Nucleus accumbens (tissue), 56 donors: ENCODE measurements around the gene ATP5IF1.

ENCODE experiments used
- DNase-seq, 56 donors: peaks; one replicate each; lab custom pipeline; 2025; lab: John Stamatoyannopoulos, UW

Gene ATP5IF1

DNA sequence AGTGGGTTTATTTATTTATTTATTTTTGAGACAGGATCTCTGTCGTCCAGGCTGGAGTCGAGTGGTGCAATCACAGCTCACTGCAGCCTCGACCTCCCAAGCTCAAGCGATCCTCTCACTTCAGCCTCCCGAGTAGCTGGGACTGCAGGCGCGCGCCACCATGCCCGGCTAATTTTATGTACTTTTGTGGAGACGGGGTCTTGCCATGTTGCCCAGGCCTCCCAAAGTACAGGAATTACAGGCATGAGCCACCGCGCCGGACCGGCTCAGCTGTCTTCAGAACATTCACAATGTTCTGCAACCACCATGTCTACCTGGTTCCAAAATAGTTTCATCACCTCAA, 2.7 kb upstream of the ATP5IF1 start:
- peak in 2 of 56 donors; percentile 10 to 18 for DNase-seq

GRCh38 chr1:28236656-28237322, 865 bp downstream of the ATP5IF1 start:
- peak in 4 of 56 donors; percentile 23 to 50 (median 28) for DNase-seq

DNA sequence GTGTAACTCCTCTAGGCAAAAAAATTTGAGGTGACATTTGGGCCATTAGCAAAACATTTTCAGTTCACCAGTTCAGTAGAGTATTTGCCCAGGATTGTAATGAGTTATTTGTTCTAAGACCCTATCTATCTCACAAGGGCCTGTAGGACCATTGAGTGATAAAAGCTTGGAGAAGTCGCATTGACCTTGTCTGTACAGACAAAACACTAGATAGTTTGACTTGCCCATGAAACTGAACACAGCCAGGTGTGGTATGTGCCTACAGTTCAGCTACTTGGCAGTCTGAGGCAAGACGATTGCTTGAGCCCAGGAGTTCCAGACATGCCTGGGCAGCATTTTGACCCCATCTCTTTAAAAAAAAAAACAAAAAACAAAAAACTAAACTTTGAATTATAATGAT, 3.1 kb downstream of the ATP5IF1 start:
- no peak for DNase-seq

- DNase-seq, result no peak
Measured at GRCh38 chr1:28240024-28240423, 4.1 kb downstream of the ATP5IF1 start.

- no peak for DNase-seq
Measured at GRCh38 chr1:28241638-28242241, 5.8 kb downstream of the ATP5IF1 start.

GRCh38 chr1:28243685-28244311, 7.9 kb downstream of the ATP5IF1 start:
- no peak for DNase-seq

GRCh38 chr1:28244549-28245251, 8.8 kb downstream of the ATP5IF1 start:
- DNase-seq, result no peak

GRCh38 chr1:28246427-28246832, 10.5 kb downstream of the ATP5IF1 start:
- no peak for DNase-seq

DNA sequence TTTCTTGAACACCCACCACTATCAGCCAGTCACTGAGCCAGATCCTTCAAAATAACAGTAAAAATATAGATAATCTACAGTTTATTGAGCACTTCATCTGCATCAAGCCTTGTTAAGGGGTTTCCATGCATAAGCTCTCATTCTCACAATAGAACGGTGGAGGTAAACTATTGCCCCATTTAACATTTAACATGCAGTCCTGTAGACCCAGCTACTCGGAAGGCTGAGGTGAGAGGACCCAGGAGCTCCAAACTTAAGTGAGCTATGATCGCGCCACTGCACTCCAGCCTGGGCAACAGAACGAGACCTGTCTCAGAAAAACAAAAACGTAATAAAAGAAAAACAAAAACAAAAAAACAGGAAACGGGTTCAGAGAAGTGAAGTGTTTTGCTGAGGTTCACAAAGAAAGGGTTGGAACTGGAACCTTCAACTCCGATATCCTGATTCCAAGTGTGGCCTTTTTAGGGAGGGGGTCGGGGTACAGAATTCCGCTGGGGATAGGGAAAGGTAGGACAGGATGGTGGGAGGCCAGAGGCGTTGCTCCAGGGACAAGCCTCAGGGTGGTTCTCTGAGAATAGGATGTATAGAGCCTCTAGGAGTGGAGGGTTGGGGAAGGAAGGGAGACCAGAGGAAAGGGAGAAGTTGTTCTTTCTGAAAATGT, 11.8 kb downstream of the ATP5IF1 start:
- DNase-seq, result peak in 1 of 56 donors; percentile 15

DNA sequence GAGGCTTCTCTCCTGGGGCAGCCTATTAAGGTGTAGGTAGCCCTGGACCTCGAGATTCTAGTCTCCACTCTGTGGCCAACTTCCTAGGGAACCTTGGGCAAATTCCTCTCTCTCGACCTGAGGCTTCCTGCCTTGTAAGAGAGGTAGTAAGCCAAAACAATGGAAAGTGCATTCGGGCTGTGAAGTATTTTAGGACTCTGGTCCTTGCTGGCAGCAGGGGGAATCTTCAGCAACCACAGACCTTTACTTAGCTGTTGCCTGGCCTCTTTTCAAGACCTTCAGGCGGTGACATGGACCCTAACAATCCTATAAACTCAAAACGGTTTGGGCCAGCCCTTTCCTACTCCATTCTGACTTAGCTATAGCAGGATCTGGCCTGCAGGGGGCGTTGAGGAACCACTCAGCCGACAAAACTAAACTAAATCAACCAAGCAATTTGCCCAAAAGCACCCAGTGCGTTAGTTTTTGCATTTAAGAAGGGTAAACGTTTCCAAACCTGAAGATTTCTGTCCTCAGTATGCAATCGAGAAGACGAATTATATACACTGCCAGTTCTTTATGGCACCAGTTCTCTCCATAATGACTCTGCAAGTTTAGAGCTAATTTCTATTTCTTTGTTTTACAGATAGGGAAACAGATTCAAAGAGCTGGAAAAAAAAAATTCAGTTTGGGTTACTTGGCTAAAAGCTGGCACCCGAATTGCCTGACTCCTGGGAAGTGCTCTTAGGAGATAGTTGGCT, 12.5 kb downstream of the ATP5IF1 start:
- peak in 50 of 56 donors; percentile 15 to 90 (median 58) for DNase-seq

DNA sequence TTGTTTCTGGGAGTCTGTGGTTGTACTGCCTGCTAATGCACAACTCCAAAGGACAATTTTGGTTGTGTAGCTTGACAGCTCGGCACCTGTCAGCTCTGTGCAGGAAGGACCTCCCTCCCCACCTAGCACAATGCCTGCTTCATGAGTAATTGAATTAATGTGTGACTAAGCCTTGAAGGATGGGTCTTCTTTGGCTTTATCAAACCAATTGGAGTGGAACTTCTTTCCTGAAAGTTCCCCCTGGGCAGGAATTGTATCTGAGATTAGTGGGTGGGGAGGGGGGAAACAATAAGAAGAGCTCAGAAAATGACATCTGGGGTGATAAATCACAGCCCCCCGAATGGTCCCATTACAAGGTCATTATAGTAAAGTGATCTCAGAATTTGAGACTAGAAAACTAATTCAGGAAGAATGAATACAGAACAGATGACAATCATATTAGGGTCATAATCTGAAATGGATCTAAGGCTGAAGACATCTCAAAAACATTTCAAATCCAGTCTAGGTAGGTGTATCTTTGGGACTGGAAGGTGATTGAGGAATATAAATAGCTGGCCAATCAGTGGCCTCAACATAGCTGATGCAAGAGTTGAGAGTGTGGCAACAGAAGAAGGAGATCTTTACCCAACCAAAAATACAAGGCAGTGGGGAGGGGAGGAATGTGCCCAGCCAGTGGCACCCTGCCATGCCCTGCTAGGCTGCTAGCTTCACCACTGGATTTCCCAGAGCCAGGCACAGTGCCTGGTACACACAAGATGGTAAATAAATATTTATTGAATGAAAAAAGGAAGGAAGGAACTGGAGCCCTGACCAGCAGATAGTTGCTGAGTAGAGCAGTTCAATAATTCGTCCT, 13.3 kb downstream of the ATP5IF1 start:
- DNase-seq, result peak in 12 of 56 donors; percentile 1 to 26 (median 10)

DNA sequence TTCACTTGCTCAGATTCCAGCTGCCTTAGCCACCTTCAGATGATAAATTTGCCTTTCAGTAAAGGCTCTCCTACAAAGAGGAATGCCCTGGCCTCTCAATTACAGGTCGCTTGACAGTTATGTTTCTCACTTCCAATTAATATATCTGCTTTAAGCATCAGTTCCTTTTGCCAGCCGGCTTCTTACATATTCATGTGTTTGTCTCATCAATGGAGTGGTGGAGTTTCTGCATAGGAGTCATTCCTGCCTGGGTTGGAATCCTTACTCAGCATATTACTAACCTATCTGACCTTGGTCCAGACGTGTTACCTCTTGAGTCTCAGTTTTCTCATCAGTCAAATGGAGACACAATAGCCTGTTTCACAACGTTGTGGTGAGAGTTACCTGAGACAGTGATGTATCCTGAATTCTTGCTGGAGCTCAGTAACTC, 14.0 kb downstream of the ATP5IF1 start:
- no peak for DNase-seq

GRCh38 chr1:28256197-28256827, 20.4 kb downstream of the ATP5IF1 start:
- no peak for DNase-seq

DNA sequence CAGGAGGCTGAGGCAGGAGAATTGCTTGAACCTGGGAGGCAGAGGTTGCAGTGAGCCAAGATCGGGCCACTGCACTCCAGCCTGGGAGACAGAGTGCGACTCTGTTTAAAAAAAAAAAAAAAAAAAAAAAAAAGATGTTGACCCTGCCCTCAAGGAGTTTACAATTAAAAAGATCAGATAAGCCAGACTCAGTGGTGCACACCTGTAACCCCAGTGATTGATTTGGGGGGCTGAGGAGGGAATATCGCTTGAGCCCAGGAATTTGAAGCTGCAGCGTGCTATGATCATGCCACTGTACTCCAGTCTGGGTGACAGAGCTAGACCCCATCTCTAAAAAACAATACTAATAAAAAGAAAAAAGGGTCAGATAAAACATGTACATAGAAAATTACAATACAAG, 21.8 kb downstream of the ATP5IF1 start:
- DNase-seq, result no peak

GRCh38 chr1:28258628-28259251, 22.8 kb downstream of the ATP5IF1 start:
- no peak for DNase-seq

GRCh38 chr1:28259252-28259933, 23.5 kb downstream of the ATP5IF1 start, which contains the start of gene SESN2:
Gene SESN2, plus strand, starts transcription at chr1:28259518. Its CDS starts 330 bp downstream, at chr1:28259848.
- DNase-seq, result peak; percentile 78 to 99 (median 97)
